GM23248 (cell line): ENCODE measurements around the gene GSTM5.

Experiments
- EZH2 ChIP-seq: fragments of 200-600 bp; sonication (generic); IDR thresholded peaks from 2 replicates; pipeline ENCODE4 v1.6.1; 2018; ENCODE audit warnings: antibody characterized with exemption, mild to moderate bottlenecking; ENCODE audit not compliant: insufficient read depth, poor library complexity, severe bottlenecking
- EZH2phosphoT487 ChIP-seq: fragments of 200-600 bp; sonication (generic); IDR thresholded peaks from 2 replicates; pipeline ENCODE4 v1.6.1; 2018; ENCODE audit warnings: antibody characterized with exemption, moderate library complexity, mild to moderate bottlenecking, low read depth; ENCODE audit not compliant: insufficient read depth

DNA sequence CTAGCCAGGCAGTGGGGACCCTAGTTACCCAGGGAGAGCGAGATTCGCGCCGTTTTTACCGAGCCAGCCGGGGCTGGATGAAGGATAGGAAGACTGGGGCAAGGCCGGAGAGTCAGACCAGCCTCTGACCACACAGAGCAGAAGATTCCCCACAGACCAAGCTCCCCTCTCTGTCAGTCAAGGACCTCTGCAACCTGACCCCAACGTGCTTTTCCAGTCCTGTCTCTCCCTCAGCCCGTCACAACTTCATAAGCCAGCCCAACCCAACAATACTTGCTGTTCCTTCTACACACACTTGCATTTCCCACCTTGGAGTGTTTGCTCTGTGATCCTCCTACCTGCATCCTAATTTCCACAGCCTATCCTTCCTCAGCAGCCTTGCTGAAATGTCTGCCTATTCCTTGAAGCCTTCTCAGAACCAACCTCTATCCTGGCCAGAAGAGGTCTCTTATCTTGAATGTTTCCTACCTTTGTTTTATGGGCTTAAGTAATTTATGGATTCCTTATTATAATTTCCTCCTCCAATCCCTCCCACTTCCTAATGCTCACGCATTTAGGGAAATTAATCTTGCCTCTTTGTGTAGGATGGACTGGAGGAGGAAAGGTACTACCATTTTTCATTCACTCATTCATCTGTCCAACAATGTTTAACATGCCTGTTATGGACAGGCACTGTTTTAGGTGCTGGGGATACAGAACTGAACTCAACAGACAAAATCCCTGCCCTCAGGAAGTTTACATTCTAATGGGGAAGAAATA is 28.7 kb downstream of the GSTM5 start, which contains the start of gene GSTM3:
- TF ChIP-seq EZH2 (no peak), EZH2phosphoT487 (no peak)
